K562 (cell line): ENCODE measurements around the gene IQCN. TPM values are rescaled to one million over a fixed set of nuclear protein-coding genes. Genes with fewer than 3 reads are reported as not detected.

Experiments
- BACH1 ChIP-seq: fragments of 200-800 bp; sonication (Bioruptor generic); IDR thresholded peaks from 2 replicates; pipeline ENCODE4 v1.6.1; 2016; ENCODE audit warnings: missing genetic modification characterization, missing compliant biosample characterization
- BHLHE40 ChIP-seq: IDR thresholded peaks from 2 replicates; pipeline ENCODE4 v1.6.1; 2011; ENCODE audit warnings: low read length, improper control_type of control experiment
- CCNT2 ChIP-seq: IDR thresholded peaks from 2 replicates; pipeline ENCODE4 v1.6.1; 2011; ENCODE audit warnings: borderline replicate concordance, low read depth, mild to moderate bottlenecking, moderate library complexity, mixed read lengths, low read length; ENCODE audit not compliant: insufficient read length; ENCODE audit errors: extremely low read depth
- FOSL1 ChIP-seq: fragments of 200-800 bp; sonication (Bioruptor generic); conservative IDR thresholded peaks from 2 replicates; pipeline ENCODE4 v1.6.1; 2016; ENCODE audit warnings: missing genetic modification characterization, missing compliant biosample characterization
- FOXK1 ChIP-seq: sonication (generic); formaldehyde crosslinking; IDR thresholded peaks from 2 replicates; pipeline ENCODE4 v1.8.0; 2022; ENCODE audit warnings: missing genetic modification reagents, mild to moderate bottlenecking, borderline replicate concordance
- NBN ChIP-seq: fragments of 450-650 bp; IDR thresholded peaks from 2 replicates; pipeline ENCODE4 v1.6.1; 2016; ENCODE audit warnings: low read depth, mild to moderate bottlenecking
- NEUROD1 ChIP-seq: fragments of 150-350 bp; IDR thresholded peaks from 2 replicates; pipeline ENCODE4 v1.6.1; 2014; ENCODE audit warnings: borderline replicate concordance, low read length, low read depth; ENCODE audit not compliant: partially characterized antibody
- RAD21 ChIP-seq, 2 experiments: fragments of 250-450 bp in 1 of 2; fragments of 450-650 bp in 1 of 2; sonication (Bioruptor Pico) in 1 of 2; formaldehyde crosslinking in 1 of 2; IDR thresholded peaks in 1 of 2; conservative IDR thresholded peaks in 1 of 2; 2 replicates each; pipeline versions ENCODE4 v1.4.0 to v1.8.0; 2020 to 2022; ENCODE audit warnings: mild to moderate bottlenecking in 2 of 2, moderate library complexity in 1 of 2
- RUNX1 ChIP-seq: sonication (generic); IDR thresholded peaks from 2 replicates; pipeline ENCODE4 v1.6.1; 2016; ENCODE audit warnings: antibody characterized with exemption, low read depth
- SAFB2 ChIP-seq: fragments of 200-400 bp; formaldehyde crosslinking; IDR thresholded peaks from 2 replicates; pipeline ENCODE4 v1.6.1; 2018; ENCODE audit warnings: borderline replicate concordance, low read length, low read depth, moderate library complexity; ENCODE audit not compliant: severe bottlenecking
- ZFX ChIP-seq: sonication (generic); formaldehyde crosslinking; IDR thresholded peaks from 2 replicates; pipeline ENCODE4 v1.8.0; 2022; ENCODE audit warnings: mild to moderate bottlenecking, missing genetic modification reagents, moderate library complexity
- ZKSCAN1 ChIP-seq: fragments of 150-350 bp; IDR thresholded peaks from 2 replicates; pipeline ENCODE4 v1.6.1; 2016; ENCODE audit warnings: low read depth, low read length
- ZNF584 ChIP-seq: fragments of 200-800 bp; sonication (Bioruptor generic); IDR thresholded peaks from 2 replicates; pipeline ENCODE4 v1.6.1; 2016; ENCODE audit warnings: low read depth, mild to moderate bottlenecking, missing genetic modification characterization, missing compliant biosample characterization
- polyA plus RNA-seq, 8 experiments: library from polyadenylated mRNA; depleted of rRNA in 4 of 8; stranded (reverse) in 5 of 8; unstranded in 3 of 8; fragments of >200 nt; fragmentation: Nextera tagmentation in 2 of 8; fragmentation: Illumina TruSeq in 1 of 8; extraction: Ambion mirVana in 2 of 8; extraction: Trizol in 1 of 8; gene quantifications; 2 replicates each; pipeline versions ENCODE4 v1.2.1 to v1.2.3, GENCODE V29; 2011 to 2014; ENCODE audit warnings: inconsistent platforms in 1 of 8, missing spikeins in 1 of 8
- total RNA-seq, 7 experiments: library from RNA; depleted of rRNA in 6 of 7; stranded (reverse); fragments of >200 nt in 6 of 7; fragmentation: Illumina TruSeq in 2 of 7; extraction: Trizol in 2 of 7; gene quantifications; 2 replicates each; pipeline versions ENCODE4 v1.2.1 to v1.2.3, GENCODE V29; 2011 to 2021; ENCODE audit warnings: low replicate concordance in 1 of 7
- TF ChIP-seq, protein P1 (sequence below): fragments of 450-650 bp; formaldehyde crosslinking; IDR thresholded peaks from 2 replicates; pipeline ENCODE4 v1.4.0; 2020; ENCODE audit warnings: mild to moderate bottlenecking, mixed read lengths
- TF ChIP-seq, protein P2 (sequence below), 2 experiments: fragments of 450-650 bp in 1 of 2; sonication (generic) in 1 of 2; formaldehyde crosslinking in 1 of 2; IDR thresholded peaks in 1 of 2; conservative IDR thresholded peaks in 1 of 2; 2 replicates each; pipeline versions ENCODE4 v1.6.1 to v1.8.1; 2016 to 2023; ENCODE audit warnings: mild to moderate bottlenecking in 2 of 2, moderate library complexity in 2 of 2, inconsistent platforms in 1 of 2, missing genetic modification reagents in 1 of 2

IQCN gene
- total and polyA plus RNA-seq, 9 of the 15 experiments (the other 6 are each of a cell fraction or from before 2014, with no cell fraction given), result 0.01 to 0.07 (median 0.04) TPM; not detected in 3

DNA sequence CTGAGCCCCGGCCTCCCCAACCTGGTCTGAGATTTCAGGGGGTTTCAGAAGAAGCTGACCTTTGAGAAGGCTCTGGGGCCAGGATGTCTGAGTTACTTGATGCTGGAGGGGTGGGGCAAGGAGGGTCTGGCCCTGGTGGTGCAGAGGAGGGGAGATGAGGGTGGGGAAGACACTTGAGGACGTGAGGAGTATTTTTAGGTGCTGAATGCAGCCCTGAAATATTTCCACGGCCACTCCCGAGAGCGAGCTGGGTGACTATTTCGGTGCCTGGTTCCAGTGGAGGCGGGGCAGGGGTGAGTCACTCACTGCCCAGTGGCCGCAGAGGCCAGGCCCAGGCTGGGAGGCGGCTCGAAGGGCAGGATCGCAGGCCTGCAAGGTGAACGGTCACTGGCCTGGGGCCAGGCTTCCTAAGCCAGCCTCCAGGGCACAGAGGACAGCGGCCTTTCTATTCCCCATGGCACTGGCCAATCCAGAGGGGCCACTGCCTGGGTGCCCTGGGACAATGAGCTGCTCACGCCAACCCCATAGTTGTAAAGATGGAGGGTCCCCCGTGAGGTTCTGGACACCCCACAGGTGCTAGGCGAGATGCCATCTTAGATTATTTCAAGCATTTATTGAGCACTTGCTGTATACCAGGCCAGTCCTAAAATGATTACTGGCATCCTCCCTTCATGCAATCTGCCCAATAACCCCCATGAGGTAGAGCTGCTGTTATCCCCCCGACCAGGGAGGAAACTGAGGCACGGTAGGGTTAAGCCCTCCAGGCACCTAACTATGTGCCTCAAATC, 26.9 kb upstream of the IQCN start (continued):
- TF ChIP-seq FOXK1 (CRISPR knock-in tag), result no peak
- TF ChIP-seq, protein P1, sequence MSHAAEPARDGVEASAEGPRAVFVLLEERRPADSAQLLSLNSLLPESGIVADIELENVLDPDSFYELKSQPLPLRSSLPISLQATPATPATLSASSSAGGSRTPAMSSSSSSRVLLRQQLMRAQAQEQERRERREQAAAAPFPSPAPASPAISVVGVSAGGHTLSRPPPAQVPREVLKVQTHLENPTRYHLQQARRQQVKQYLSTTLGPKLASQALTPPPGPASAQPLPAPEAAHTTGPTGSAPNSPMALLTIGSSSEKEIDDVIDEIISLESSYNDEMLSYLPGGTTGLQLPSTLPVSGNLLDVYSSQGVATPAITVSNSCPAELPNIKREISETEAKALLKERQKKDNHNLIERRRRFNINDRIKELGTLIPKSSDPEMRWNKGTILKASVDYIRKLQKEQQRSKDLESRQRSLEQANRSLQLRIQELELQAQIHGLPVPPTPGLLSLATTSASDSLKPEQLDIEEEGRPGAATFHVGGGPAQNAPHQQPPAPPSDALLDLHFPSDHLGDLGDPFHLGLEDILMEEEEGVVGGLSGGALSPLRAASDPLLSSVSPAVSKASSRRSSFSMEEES (CRISPR knock-in tag), result no peak
- TF ChIP-seq SAFB2, result no peak
- TF ChIP-seq BACH1 (tag), result no peak
- peak; percentile 41 for TF ChIP-seq CCNT2
- TF ChIP-seq BHLHE40, result 0 out of 2 replicates have a peak, but pooled peaks have one; percentile 9
- TF ChIP-seq NBN, result no peak
- TF ChIP-seq, protein P2, sequence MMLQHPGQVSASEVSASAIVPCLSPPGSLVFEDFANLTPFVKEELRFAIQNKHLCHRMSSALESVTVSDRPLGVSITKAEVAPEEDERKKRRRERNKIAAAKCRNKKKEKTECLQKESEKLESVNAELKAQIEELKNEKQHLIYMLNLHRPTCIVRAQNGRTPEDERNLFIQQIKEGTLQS (IDR thresholded peaks at IDR 0.05), result peak; percentile 91
- TF ChIP-seq, protein P2 (CRISPR knock-in tag; conservative IDR thresholded peaks at IDR 0.05), result no peak
- no peak for TF ChIP-seq ZNF584 (CRISPR knock-in tag)
- TF ChIP-seq NEUROD1, result peak; percentile 17
- TF ChIP-seq ZFX (CRISPR knock-in tag), result peak; percentile 59
- TF ChIP-seq FOSL1 (tag), result peak; percentile 94
- no peak for TF ChIP-seq ZKSCAN1
- no peak for TF ChIP-seq RAD21 (CRISPR knock-in tag; conservative IDR thresholded peaks at IDR 0.05 in 1 of 2, IDR thresholded peaks at IDR 0.05 in 1 of 2)
- no peak for TF ChIP-seq RUNX1
